Calu3 (cell line): ENCODE measurements around the gene VIPR2. TPM values are rescaled to one million over a fixed set of nuclear protein-coding genes. Genes with fewer than 3 reads are reported as not detected.

ENCODE experiments used
- BruUV-seq: library from RNA; stranded (reverse); fragments of 400-500 nt; replicated peaks from 2 replicates; lab custom pipeline; 2021; lab: Mats Ljungman, UMichigan
- CTCF ChIA-PET: fragments of 300-600 bp; sonication (Branson Sonifier 250); formaldehyde crosslinking; loops from one replicate; lab custom pipeline; 2022; ENCODE audit warnings: antibody characterized with exemption; lab: Charles Lee
- DNase-seq: peaks from one replicate; pipeline ENCODE4 v3.0.0; 2022
- H3K27ac Mint-ChIP-seq: one replicate; pipeline ENCODE4 v1.8.0; 2022; ENCODE audit warnings: mixed read lengths; ENCODE audit not compliant: unreplicated experiment
- H3K27me3 Mint-ChIP-seq: one replicate; pipeline ENCODE4 v1.8.0; 2022; ENCODE audit warnings: mixed read lengths; ENCODE audit not compliant: unreplicated experiment
- H3K36me3 Mint-ChIP-seq: one replicate; pipeline ENCODE4 v1.8.0; 2022; ENCODE audit warnings: mild to moderate bottlenecking, moderate library complexity, mixed read lengths; ENCODE audit not compliant: insufficient read depth, unreplicated experiment
- H3K4me1 Mint-ChIP-seq: one replicate; pipeline ENCODE4 v1.8.0; 2022; ENCODE audit warnings: mild to moderate bottlenecking, low read depth, mixed read lengths; ENCODE audit not compliant: unreplicated experiment
- H3K4me3 Mint-ChIP-seq: one replicate; pipeline ENCODE4 v1.8.0; 2022; ENCODE audit warnings: mild to moderate bottlenecking, low read depth, moderate library complexity, mixed read lengths; ENCODE audit not compliant: unreplicated experiment
- H3K9me3 Mint-ChIP-seq: one replicate; pipeline ENCODE4 v1.8.0; 2022; ENCODE audit warnings: low read depth, mixed read lengths; ENCODE audit not compliant: unreplicated experiment
- intact Hi-C: fragments of 100-400 bp; cut with micrococcal nuclease; formaldehyde crosslinking; loops from one replicate; pipeline ENCODE4 v1.10.0; 2022; ENCODE audit not compliant: unreplicated experiment
- total RNA-seq: library from RNA; stranded (reverse); gene quantifications from 2 replicates; pipeline ENCODE4 v1.2.3, GENCODE V29; 2022
- TF ChIP-seq, protein P1 (sequence below): fragments of 200-600 bp; IDR thresholded peaks from one replicate; pipeline ENCODE4 v1.8.0; 2022; ENCODE audit warnings: antibody characterized with exemption; ENCODE audit not compliant: unreplicated experiment

Gene VIPR2
- total RNA-seq, 1 experiment from 2014 or later = not detected

DNA sequence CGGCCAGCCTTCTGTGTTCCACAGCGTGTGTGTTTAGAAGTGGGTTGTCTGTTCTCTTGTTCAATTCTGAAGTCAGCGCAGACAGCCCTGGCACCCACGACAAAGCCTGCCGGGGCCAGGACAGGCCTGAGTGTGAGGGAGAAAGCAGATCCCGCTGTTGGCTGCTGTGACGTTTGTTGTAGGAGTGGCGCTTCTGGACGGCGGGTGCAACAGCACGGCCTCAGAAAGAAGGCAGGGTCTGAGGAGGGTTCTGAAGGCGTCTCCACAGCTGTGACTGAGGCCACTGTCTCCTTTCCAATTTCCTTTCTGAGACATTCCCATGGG lies 76.2 kb downstream of the VIPR2 start:
- DNase-seq = no peak
- Mint-ChIP-seq H3K36me3 (no peaks in the 10 kb centered on the region), H3K4me3 (no peak overlapping the region), H3K27me3 (peaks cover 16% of the 10 kb centered on the region), H3K9me3 (no peaks in the 10 kb centered on the region), H3K4me1 (no peaks in the 10 kb centered on the region), H3K27ac (no peak overlapping the region)
- intact Hi-C loops = no loop called here
- CTCF ChIA-PET = no interaction called here
- TF ChIP-seq, protein P1, sequence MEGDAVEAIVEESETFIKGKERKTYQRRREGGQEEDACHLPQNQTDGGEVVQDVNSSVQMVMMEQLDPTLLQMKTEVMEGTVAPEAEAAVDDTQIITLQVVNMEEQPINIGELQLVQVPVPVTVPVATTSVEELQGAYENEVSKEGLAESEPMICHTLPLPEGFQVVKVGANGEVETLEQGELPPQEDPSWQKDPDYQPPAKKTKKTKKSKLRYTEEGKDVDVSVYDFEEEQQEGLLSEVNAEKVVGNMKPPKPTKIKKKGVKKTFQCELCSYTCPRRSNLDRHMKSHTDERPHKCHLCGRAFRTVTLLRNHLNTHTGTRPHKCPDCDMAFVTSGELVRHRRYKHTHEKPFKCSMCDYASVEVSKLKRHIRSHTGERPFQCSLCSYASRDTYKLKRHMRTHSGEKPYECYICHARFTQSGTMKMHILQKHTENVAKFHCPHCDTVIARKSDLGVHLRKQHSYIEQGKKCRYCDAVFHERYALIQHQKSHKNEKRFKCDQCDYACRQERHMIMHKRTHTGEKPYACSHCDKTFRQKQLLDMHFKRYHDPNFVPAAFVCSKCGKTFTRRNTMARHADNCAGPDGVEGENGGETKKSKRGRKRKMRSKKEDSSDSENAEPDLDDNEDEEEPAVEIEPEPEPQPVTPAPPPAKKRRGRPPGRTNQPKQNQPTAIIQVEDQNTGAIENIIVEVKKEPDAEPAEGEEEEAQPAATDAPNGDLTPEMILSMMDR = no peak
- BruUV-seq = no TSS peak

DNA sequence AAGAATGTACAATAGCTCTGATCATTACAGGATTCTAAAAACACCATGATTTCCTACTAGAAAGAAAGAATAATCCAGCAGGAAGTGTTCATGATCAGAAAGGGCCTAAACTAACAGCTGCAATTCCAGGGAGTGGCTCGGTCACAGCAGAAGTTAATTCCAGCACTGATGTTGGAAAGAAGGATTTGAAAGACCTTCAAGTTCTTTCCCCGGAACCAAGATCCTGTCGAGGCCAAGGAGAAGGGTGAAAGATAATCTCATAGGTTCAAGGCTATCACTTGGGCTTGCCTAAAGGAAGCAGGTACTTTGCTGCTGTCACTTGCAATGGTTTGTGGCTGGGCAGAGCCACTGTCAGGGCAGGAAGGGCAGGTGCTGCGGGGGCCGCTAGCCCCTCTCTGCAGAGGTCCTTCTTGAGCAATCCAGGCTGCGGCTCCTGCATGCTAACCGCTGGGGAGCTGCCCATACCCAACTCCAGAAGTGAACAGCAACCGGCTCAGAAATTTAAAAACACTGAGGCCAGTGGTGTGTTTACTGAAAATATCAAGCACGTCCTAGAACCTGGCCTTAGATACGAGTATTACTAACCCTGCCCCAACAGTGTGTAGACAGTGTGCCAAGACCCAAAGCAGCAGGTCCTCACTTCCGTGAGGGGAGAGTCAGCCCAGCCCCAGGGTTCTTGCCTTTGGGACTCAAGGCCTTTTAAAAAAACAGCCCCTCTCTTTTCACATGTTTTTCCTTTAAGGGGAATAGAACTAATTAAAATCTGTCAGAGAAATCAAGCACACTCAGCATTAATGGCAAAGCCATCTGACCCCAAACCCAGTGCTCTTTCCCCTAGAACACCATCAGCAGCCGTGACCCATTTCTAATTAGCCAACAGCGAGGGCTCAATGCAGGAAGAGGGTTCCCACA lies 76.8 kb downstream of the VIPR2 start:
- Mint-ChIP-seq H3K4me3 (no peak overlapping the region), H3K27me3 (peaks cover 16% of the 10 kb centered on the region), H3K9me3 (no peaks in the 10 kb centered on the region), H3K27ac (no peak overlapping the region), H3K36me3 (no peaks in the 10 kb centered on the region), H3K4me1 (no peaks in the 10 kb centered on the region)
- no peak for DNase-seq
- TF ChIP-seq, protein P1 = no peak
- CTCF ChIA-PET = no interaction called here
- BruUV-seq = no TSS peak
- intact Hi-C loops = no loop called here

DNA sequence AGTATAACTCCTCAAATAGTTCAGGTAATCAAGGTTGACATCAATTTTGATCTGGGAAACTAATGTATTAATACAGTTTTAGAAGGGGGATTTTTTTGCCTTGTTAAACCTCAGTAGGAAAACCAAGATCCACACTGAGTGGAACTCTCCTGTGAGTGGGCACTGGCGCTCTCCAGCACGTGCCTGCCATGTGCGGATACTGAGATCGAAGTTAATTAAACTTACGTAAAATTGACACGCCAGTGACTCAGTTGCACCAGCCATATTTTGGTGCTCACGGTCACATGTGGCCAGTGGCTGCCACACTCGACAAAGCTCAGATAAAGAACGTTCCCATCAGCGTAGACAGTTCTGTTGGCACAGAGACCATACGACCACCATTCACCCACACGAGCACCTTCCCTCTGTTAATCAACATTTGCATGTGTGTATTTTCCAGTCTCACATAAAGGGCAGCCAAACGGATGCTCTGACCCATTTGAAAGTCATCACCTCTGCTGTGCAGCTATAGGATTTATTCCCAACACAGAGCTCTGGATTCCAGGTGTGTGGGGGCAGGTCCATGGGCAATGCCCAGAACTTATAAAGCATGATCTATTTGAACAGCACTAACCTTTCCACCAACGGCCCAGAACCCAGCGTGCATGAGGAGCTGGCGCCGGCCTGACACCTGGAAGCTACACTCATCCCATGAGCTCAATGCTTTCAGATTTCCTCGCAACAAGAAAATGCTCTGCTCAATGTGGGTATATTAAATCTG lies 77.7 kb downstream of the VIPR2 start:
- Mint-ChIP-seq H3K4me3 (no peak overlapping the region), H3K4me1 (no peaks in the 10 kb centered on the region), H3K27me3 (peaks cover 16% of the 10 kb centered on the region), H3K27ac (no peak overlapping the region), H3K9me3 (no peaks in the 10 kb centered on the region), H3K36me3 (no peaks in the 10 kb centered on the region)
- DNase-seq = no peak
- BruUV-seq = no TSS peak
- intact Hi-C loops = no loop called here
- TF ChIP-seq, protein P1 = no peak
- CTCF ChIA-PET = no interaction called here

DNA sequence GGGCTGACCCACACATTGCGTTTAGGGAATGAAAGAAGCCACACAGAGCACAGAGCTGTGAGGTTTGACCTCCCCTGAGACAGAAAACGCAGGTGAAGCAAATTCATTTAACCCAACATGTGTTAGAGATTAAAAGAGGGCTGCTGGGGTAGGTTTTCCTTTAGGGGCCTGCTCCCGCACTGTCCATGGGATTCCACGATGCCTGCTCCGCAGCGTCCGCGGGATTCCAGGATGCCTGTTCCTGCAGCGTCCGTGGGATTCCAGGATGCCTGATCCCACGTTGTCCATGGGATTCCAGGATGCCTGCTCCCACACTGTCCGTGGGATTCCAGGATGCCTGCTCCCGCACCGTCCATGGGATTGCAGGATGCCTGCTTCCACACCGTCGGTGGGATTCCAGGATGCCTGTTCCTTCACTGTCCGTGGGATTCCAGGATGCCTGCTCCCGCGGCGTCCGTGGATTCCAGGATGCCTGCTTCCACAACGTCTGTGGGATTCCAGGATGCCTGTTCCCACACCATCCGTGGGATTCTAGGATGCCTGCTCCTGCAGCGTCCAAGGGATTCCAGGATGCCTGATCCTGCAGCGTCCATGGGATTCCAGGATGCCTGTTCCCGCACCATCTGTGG lies 78.7 kb downstream of the VIPR2 start:
- H3K27me3 Mint-ChIP-seq = peaks cover 16% of the 10 kb centered on the region
- DNase-seq = no peak
- H3K4me1 Mint-ChIP-seq = no peaks in the 10 kb centered on the region
- H3K9me3 Mint-ChIP-seq = no peaks in the 10 kb centered on the region
- TF ChIP-seq, protein P1 = no peak
- no peak overlapping the region for H3K4me3 Mint-ChIP-seq
- CTCF ChIA-PET = no interaction called here
- intact Hi-C loops = no loop called here
- H3K36me3 Mint-ChIP-seq = no peaks in the 10 kb centered on the region
- BruUV-seq = no TSS peak
- H3K27ac Mint-ChIP-seq = no peak overlapping the region
